ENCODE results near the gene GSK3A.

Gene GSK3A

GRCh38 chr19:42216653-42217519, 25.5 kb downstream of the GSK3A start:
- peak overlapping the region; percentile 78 for H3K9ac ChIP-seq (ENCODE audit: low read depth, low read length)
- WGBS: under 1% methylated on average over 79 of the region's 79 CpGs
- H3K36me3 ChIP-seq (ENCODE audit: insufficient read depth, low read length): peaks cover 33% of the 10 kb centered on the region
- H3K27ac ChIP-seq (ENCODE audit: low read depth, low read length): peak overlapping the region; percentile 97
- H3K4me1 ChIP-seq (ENCODE audit: insufficient read depth, low read length): peaks cover 12% of the 10 kb centered on the region
- no peaks in the 10 kb centered on the region for H3K9me3 ChIP-seq (ENCODE audit: insufficient read depth, low read depth, low read length)
- peak overlapping the region; percentile 86 for H3K4me3 ChIP-seq (ENCODE audit: low read length)
- H3K27me3 ChIP-seq (ENCODE audit: insufficient read depth, low read length): no peaks in the 10 kb centered on the region

GRCh38 chr19:42214810-42215485, 27.5 kb downstream of the GSK3A start:
- H3K9ac ChIP-seq (ENCODE audit: low read depth, low read length): no peak overlapping the region
- 0 out of 2 replicates have a peak overlapping the region, but pooled peaks have one; percentile 86 for H3K4me3 ChIP-seq (ENCODE audit: low read length)
- H3K27ac ChIP-seq (ENCODE audit: low read depth, low read length): no peak overlapping the region
- H3K9me3 ChIP-seq (ENCODE audit: insufficient read depth, low read depth, low read length): no peaks in the 10 kb centered on the region
- no peaks in the 10 kb centered on the region for H3K27me3 ChIP-seq (ENCODE audit: insufficient read depth, low read length)
- WGBS: 90% methylated on average over 11 of the region's 11 CpGs
- peaks cover 12% of the 10 kb centered on the region for H3K4me1 ChIP-seq (ENCODE audit: insufficient read depth, low read length)
- peaks cover 49% of the 10 kb centered on the region for H3K36me3 ChIP-seq (ENCODE audit: insufficient read depth, low read length)

DNA sequence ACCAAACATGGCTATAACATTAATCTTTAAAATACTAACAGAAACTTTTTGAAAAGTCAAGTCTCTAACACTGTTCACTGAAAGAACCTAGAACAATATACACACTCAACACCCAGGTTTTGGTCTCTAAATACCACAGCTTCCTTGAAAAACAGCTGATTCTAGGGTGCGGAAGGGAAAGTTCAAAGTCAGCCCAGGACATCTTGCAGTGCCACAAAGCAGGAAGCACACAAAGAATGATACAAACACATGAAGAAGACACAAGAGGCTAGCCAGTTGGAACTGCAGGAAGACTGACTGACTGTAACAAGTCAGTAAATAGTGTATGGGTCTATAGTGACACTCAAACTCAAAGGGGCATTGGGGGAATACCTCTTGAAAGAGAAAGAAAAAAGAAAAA, 29.5 kb downstream of the GSK3A start:
- Histone ChIP-seq H3K9ac (ENCODE audit: low read depth, low read length) (no peak overlapping the region), H3K36me3 (ENCODE audit: insufficient read depth, low read length) (peaks cover 69% of the 10 kb centered on the region), H3K27ac (ENCODE audit: low read depth, low read length) (no peak overlapping the region), H3K4me3 (ENCODE audit: low read length) (no peak overlapping the region), H3K4me1 (ENCODE audit: insufficient read depth, low read length) (peaks cover 4% of the 10 kb centered on the region), H3K27me3 (ENCODE audit: insufficient read depth, low read length) (no peaks in the 10 kb centered on the region), H3K9me3 (ENCODE audit: insufficient read depth, low read depth, low read length) (no peaks in the 10 kb centered on the region)
- 97% methylated on average over 1 of the region's 1 CpG for WGBS

- no peaks in the 10 kb centered on the region for H3K27me3 ChIP-seq (ENCODE audit: insufficient read depth, low read length)
- WGBS: 95% methylated on average over 11 of the region's 11 CpGs
- peaks cover 80% of the 10 kb centered on the region for H3K36me3 ChIP-seq (ENCODE audit: insufficient read depth, low read length)
- no peak overlapping the region for H3K27ac ChIP-seq (ENCODE audit: low read depth, low read length)
- 0 out of 2 replicates have a peak, but pooled peaks cover 3% of the 10 kb centered on the region for H3K4me1 ChIP-seq (ENCODE audit: insufficient read depth, low read length)
- no peak overlapping the region for H3K9ac ChIP-seq (ENCODE audit: low read depth, low read length)
- H3K9me3 ChIP-seq (ENCODE audit: insufficient read depth, low read depth, low read length): no peaks in the 10 kb centered on the region
- no peak overlapping the region for H3K4me3 ChIP-seq (ENCODE audit: low read length)
Observed at GRCh38 chr19:42208612-42209011, 33.8 kb downstream of the GSK3A start.

GRCh38 chr19:42207767-42208271, 34.6 kb downstream of the GSK3A start:
- H3K36me3 ChIP-seq (ENCODE audit: insufficient read depth, low read length): peaks cover 80% of the 10 kb centered on the region

GRCh38 chr19:42206871-42207755, 35.3 kb downstream of the GSK3A start:
- Histone ChIP-seq H3K36me3 (ENCODE audit: insufficient read depth, low read length) (peaks cover 83% of the 10 kb centered on the region), H3K9ac (ENCODE audit: low read depth, low read length) (no peak overlapping the region), H3K4me3 (ENCODE audit: low read length) (no peak overlapping the region)

More at GRCh38 chr19:42207767-42208271, 34.6 kb downstream of the GSK3A start:
- H3K27ac ChIP-seq (ENCODE audit: low read depth, low read length): no peak overlapping the region
- H3K9ac ChIP-seq (ENCODE audit: low read depth, low read length): no peak overlapping the region
- WGBS: 91% methylated on average over 6 of the region's 6 CpGs
- H3K4me3 ChIP-seq (ENCODE audit: low read length): no peak overlapping the region
- H3K9me3 ChIP-seq (ENCODE audit: insufficient read depth, low read depth, low read length): no peaks in the 10 kb centered on the region
- no peaks in the 10 kb centered on the region for H3K27me3 ChIP-seq (ENCODE audit: insufficient read depth, low read length)
- H3K4me1 ChIP-seq (ENCODE audit: insufficient read depth, low read length): 0 out of 2 replicates have a peak, but pooled peaks cover 3% of the 10 kb centered on the region

GRCh38 chr19:42204664-42205063, 37.7 kb downstream of the GSK3A start:
- no peak overlapping the region for H3K4me3 ChIP-seq (ENCODE audit: low read length)
- H3K36me3 ChIP-seq (ENCODE audit: insufficient read depth, low read length): peaks cover 81% of the 10 kb centered on the region
- no peak overlapping the region; the same call in 1 of the 2 replicates for H3K27ac ChIP-seq (ENCODE audit: low read depth, low read length)
- 65% methylated on average over 4 of the region's 6 CpGs for WGBS
- 0 out of 2 replicates have a peak, but pooled peaks cover 3% of the 10 kb centered on the region for H3K4me1 ChIP-seq (ENCODE audit: insufficient read depth, low read length)
- no peaks in the 10 kb centered on the region for H3K9me3 ChIP-seq (ENCODE audit: insufficient read depth, low read depth, low read length)
- H3K9ac ChIP-seq (ENCODE audit: low read depth, low read length): no peak overlapping the region
- no peaks in the 10 kb centered on the region for H3K27me3 ChIP-seq (ENCODE audit: insufficient read depth, low read length)

More at GRCh38 chr19:42206871-42207755, 35.3 kb downstream of the GSK3A start:
- no peaks in the 10 kb centered on the region for H3K27me3 ChIP-seq (ENCODE audit: insufficient read depth, low read length)
- no peak overlapping the region for H3K27ac ChIP-seq (ENCODE audit: low read depth, low read length)
- WGBS: 93% methylated on average over 14 of the region's 14 CpGs
- no peaks in the 10 kb centered on the region for H3K9me3 ChIP-seq (ENCODE audit: insufficient read depth, low read depth, low read length)
- 0 out of 2 replicates have a peak, but pooled peaks cover 3% of the 10 kb centered on the region for H3K4me1 ChIP-seq (ENCODE audit: insufficient read depth, low read length)

DNA sequence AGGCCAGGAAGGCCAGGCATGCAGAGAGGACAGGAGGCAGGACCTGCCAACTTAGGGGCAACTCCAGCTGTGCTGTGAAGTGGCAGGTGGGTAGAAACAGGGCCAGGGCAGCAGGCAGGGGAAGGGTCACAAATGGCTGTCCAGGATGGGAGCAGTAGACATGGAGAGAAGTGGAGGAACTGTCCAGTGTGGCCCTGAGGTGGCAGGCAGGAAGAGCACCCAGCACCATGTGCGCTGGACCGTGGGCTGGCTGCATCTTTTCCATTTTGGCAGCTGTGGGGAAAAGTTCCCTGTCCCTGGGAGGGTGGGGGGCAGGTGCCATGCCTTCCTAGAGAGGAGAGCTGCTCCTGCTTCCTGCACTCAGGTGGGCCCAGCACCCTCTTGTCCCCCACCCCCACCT, 38.7 kb downstream of the GSK3A start:
- Histone ChIP-seq H3K9ac (ENCODE audit: low read depth, low read length) (no peak overlapping the region), H3K27ac (ENCODE audit: low read depth, low read length) (no peak overlapping the region), H3K9me3 (ENCODE audit: insufficient read depth, low read depth, low read length) (no peaks in the 10 kb centered on the region), H3K27me3 (ENCODE audit: insufficient read depth, low read length) (no peaks in the 10 kb centered on the region), H3K36me3 (ENCODE audit: insufficient read depth, low read length) (peaks cover 82% of the 10 kb centered on the region), H3K4me3 (ENCODE audit: low read length) (no peak overlapping the region), H3K4me1 (ENCODE audit: insufficient read depth, low read length) (0 out of 2 replicates have a peak, but pooled peaks cover 3% of the 10 kb centered on the region)
- WGBS: 95% methylated on average over 2 of the region's 2 CpGs

- H3K4me3 ChIP-seq (ENCODE audit: low read length): no peak overlapping the region
- 88% methylated on average over 5 of the region's 5 CpGs for WGBS
- no peaks in the 10 kb centered on the region for H3K27me3 ChIP-seq (ENCODE audit: insufficient read depth, low read length)
- 0 out of 2 replicates have a peak, but pooled peaks cover 3% of the 10 kb centered on the region for H3K4me1 ChIP-seq (ENCODE audit: insufficient read depth, low read length)
- no peak overlapping the region for H3K27ac ChIP-seq (ENCODE audit: low read depth, low read length)
- no peaks in the 10 kb centered on the region for H3K9me3 ChIP-seq (ENCODE audit: insufficient read depth, low read depth, low read length)
- peaks cover 76% of the 10 kb centered on the region for H3K36me3 ChIP-seq (ENCODE audit: insufficient read depth, low read length)
- no peak overlapping the region for H3K9ac ChIP-seq (ENCODE audit: low read depth, low read length)
Observed at GRCh38 chr19:42202290-42202880, 40.0 kb downstream of the GSK3A start.

All from HUES64 (cell line).